Measurements from ENCODE around the gene CACNA1S. TPM values are rescaled to one million over a fixed set of nuclear protein-coding genes. Genes with fewer than 3 reads are reported as not detected.

The CACNA1S gene
- total RNA-seq, 1 donor from 2014 or later: not detected

- H3K27me3 Mint-ChIP-seq (ENCODE audit: low read depth): peaks cover 3% of the 10 kb centered on the region
- H3K4me3 Mint-ChIP-seq: no peak overlapping the region
- H3K4me1 Mint-ChIP-seq: no peaks in the 10 kb centered on the region
Measured at GRCh38 chr1:201100169-201100930, 11.9 kb downstream of the CACNA1S start.

GRCh38 chr1:201098992-201099677 is 13.1 kb downstream of the CACNA1S start:
- Mint-ChIP-seq H3K27ac (no peak overlapping the region), H3K27me3 (ENCODE audit: low read depth) (peaks cover 3% of the 10 kb centered on the region), H3K9me3 (no peaks in the 10 kb centered on the region), H3K36me3 (no peaks in the 10 kb centered on the region), H3K4me1 (no peaks in the 10 kb centered on the region), H3K4me3 (no peak overlapping the region)
- no peak for TF ChIP-seq CTCF (IDR thresholded peaks at IDR 0.05; ENCODE audit: unreplicated experiment)
- no peak for DNase-seq (ENCODE audit: low spot score in 2 of 2, unreplicated experiment in 2 of 2)

More at GRCh38 chr1:201100169-201100930, 11.9 kb downstream of the CACNA1S start:
- H3K9me3 Mint-ChIP-seq: no peaks in the 10 kb centered on the region
- TF ChIP-seq CTCF (IDR thresholded peaks at IDR 0.05; ENCODE audit: unreplicated experiment): no peak
- H3K36me3 Mint-ChIP-seq: no peaks in the 10 kb centered on the region
- H3K27ac Mint-ChIP-seq: no peak overlapping the region
- DNase-seq (ENCODE audit: low spot score in 2 of 2, unreplicated experiment in 2 of 2): no peak

- Mint-ChIP-seq H3K36me3 (no peaks in the 10 kb centered on the region), H3K27ac (no peak overlapping the region), H3K4me3 (no peak overlapping the region), H3K4me1 (no peaks in the 10 kb centered on the region), H3K27me3 (ENCODE audit: low read depth) (peaks cover 3% of the 10 kb centered on the region), H3K9me3 (no peaks in the 10 kb centered on the region)
- TF ChIP-seq CTCF (IDR thresholded peaks at IDR 0.05; ENCODE audit: unreplicated experiment): no peak
- DNase-seq (ENCODE audit: low spot score in 2 of 2, unreplicated experiment in 2 of 2): no peak
Measured at GRCh38 chr1:201096977-201097856, 15.0 kb downstream of the CACNA1S start.

DNA sequence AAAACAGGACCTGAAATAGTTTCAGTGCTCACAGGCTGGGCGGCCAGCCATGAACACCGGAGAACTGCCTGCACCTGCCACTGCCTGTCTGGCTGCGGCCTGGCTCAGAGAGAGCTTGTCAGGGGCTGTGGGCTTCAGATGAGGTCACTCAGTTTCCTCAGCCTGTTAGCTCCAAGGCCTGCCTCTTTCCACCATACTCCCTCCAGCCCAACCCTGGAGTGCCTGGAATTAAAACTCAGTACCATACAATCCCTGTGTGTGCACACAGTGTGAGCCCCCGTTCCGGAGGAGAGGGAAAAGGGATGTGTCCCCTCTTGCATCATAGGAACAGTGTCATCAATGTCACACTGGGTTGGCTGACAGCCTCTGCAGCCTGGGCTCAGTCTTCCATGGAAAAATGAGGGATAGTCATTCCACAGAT is 16.2 kb downstream of the CACNA1S start:
- Mint-ChIP-seq H3K4me1 (no peaks in the 10 kb centered on the region), H3K27me3 (ENCODE audit: low read depth) (peaks cover 3% of the 10 kb centered on the region), H3K9me3 (no peaks in the 10 kb centered on the region)

More for the DNA sequence above, 16.2 kb downstream of the CACNA1S start:
- Mint-ChIP-seq H3K4me3 (no peak overlapping the region), H3K27ac (no peak overlapping the region), H3K36me3 (no peaks in the 10 kb centered on the region)
- TF ChIP-seq CTCF (IDR thresholded peaks at IDR 0.05; ENCODE audit: unreplicated experiment): no peak
- no peak for DNase-seq (ENCODE audit: low spot score in 2 of 2, unreplicated experiment in 2 of 2)

Data from mesothelial cell of epicardium (in vitro differentiated cells).